HG02759 (cell line): ENCODE results near the gene HACD4.

Experiments used
- ATAC-seq: cut with Tn5 transposase; IDR thresholded peaks from one replicate; pipeline ENCODE4 v1.9.1; 2021; ENCODE audit warnings: mild to moderate bottlenecking, moderate library complexity; ENCODE audit not compliant: unreplicated experiment

The HACD4 gene, protein sequence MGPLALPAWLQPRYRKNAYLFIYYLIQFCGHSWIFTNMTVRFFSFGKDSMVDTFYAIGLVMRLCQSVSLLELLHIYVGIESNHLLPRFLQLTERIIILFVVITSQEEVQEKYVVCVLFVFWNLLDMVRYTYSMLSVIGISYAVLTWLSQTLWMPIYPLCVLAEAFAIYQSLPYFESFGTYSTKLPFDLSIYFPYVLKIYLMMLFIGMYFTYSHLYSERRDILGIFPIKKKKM

DNA sequence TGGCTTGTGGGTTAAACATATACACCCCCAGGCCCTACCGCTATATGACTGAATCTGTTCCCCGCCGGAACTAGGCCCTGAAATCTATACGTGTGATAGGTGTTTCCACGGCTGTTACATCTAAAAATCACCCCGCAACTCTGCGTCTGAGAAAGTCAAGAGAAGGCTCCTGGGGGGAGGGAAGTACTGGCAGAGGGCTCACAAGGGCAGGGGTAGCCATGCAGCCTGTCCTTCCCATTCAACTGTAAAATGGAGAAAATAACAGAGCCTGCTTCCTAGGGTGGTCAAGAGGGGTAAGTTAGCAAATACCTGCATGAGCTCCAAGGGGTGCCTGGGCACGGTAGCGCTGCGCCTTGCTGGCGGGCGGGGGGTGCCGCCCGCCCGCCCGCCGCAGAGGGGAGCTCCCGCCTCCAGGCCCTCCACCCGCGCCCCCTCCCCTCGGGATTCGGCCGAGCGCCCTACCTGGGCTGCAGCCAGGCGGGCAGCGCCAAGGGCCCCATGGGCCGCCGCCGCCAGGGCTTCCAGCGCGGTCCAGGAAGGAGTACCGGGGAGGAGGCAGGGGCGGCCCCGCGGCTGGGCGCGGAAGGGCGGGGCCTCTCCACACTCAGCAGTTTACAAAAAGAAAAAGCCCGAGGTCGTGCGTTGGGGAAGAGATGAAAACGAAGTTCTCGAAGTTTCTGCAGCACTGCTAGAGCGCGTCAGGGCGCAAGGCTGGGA, at the start of gene HACD4:
TSS of gene HACD4 (minus strand) at position 550 of the 717 bp plus-strand sequence. CDS start at position 500, 50 bp downstream.
- ATAC-seq: peak; percentile 78

DNA sequence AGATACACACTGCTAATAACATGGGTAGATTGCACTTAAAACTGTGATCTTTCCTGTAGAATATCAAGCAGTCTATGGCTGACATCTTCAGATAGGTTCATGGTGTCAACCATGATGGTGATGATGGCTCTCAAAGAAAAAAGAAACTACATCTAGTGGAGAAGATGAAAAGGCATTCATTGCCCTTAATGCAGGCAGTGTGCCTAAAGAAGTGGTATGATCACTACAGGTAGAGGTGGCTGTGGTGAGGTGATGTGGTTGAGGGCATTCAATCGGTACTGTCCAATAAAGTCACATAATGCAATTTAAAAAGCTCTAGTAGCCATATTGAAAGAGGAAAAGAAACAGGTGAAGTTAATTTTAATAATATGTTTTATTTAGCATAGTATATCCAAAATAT, 49.4 kb upstream of the HACD4 start:
- no peak for ATAC-seq

DNA sequence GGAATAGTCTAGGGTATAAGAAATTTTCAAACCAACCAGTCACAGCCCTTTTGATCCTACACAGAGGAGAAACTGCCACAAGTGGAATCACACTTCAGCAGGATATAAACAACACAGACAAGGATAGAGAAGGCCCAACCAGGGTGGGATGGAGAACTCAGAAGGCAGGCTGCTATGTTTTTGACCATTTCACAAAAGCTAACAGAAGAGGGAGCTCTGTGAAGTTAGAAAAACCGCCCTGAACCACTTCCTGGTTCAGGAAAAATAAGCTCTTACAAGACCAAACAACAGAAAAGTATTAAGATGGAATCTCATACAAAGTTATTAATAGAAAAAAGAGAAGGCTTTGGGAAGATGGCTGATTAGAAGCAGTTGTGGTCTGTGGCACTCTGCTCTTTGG, 47.3 kb upstream of the HACD4 start:
- ATAC-seq: no peak

GRCh38 chr9:21077781-21078180, 46.3 kb upstream of the HACD4 start, which contains the start of gene IFNB1:
IFNB1 (minus strand) TSS chr9:21077942; CDS start chr9:21077869, 73 bp downstream.
- ATAC-seq: no peak

DNA sequence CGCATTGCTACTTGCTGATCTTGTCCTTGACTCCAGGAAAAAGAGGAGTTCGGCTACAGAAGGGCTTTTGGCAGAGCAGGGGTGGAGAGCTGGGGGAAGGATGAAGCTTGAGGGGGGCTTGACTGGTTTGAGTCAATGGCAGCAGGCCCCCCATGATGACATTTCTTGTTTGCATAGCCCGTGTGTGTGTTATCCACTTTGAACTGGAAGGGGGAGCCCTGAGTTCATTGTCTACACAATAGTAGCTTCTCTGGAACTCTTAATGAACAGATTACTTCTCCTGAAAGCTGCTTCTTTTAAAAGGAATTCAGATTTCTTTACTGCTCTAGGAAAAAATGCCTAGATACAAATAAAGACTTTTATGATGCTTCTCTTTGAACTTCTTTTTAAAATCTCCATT, 44.0 kb upstream of the HACD4 start:
- no peak for ATAC-seq

- no peak for ATAC-seq
Observed at GRCh38 chr9:21070906-21071305, 39.5 kb upstream of the HACD4 start.

GRCh38 chr9:21070171-21070571, 38.7 kb upstream of the HACD4 start:
- no peak for ATAC-seq

GRCh38 chr9:21060919-21061561, 29.6 kb upstream of the HACD4 start:
- ATAC-seq: no peak

GRCh38 chr9:21056931-21057330, 25.5 kb upstream of the HACD4 start:
- ATAC-seq: no peak

GRCh38 chr9:21053851-21054250, 22.4 kb upstream of the HACD4 start:
- no peak for ATAC-seq

DNA sequence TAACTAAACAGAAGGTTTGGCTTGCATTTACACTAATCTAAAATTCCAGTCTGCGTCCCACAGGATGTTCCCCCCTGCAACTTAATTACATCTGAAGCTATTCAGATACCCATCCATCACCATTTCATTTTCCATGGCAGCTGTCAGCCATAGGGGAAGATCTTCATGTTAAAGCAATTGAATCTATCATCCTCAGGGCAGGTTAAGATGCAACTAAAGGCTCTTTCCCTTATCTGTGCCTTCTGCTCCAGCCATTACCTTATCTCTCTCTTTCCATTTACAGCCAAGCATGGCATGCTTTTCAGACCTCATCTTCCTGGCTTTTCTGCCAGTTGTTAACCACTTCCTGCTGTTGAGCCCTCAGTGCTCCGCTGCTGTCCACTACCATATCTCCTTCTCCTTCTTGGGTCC, 15.8 kb upstream of the HACD4 start:
- ATAC-seq: no peak

- ATAC-seq: no peak
Observed at GRCh38 chr9:21043841-21044240, 12.4 kb upstream of the HACD4 start.

GRCh38 chr9:21042466-21042865, 11.0 kb upstream of the HACD4 start:
- ATAC-seq: no peak

DNA sequence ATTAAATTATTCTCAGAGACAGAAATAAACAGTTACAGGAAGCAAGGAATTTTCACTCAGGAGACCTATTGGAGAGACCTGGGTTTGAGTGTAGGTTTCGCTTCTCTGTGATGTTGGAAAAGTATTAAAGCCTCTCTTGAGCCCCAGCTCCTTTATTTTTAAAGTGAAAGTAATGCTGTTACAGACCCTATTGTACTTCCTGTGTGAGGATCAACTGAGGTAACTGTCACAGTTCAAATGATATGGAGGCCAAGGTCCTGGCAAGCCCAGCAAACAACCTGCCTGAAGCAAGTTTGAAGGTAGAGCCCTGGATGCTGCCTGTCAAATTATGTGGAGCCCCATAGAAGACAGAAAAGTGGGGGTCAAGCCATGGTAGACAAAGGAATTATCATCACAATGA, 7.9 kb upstream of the HACD4 start:
- no peak for ATAC-seq

DNA sequence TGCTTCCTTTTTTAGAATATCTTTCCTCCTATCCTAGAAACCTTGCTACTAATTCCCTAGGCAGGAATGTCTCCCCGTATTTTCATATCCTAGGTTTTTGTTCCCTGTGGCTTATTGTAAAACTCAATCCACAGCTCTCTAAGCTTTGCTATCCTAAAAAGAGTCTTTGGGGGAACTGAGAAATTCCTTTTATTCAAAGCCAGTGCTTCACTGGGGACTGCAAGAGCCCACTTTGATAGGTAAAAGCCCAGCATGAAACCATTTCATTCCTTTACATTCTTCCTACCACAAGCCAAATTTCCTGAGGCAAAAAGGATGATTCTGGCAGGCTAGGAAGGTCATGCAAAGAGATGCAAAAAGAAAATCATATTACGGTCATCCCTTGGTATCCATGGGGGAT, 5.8 kb upstream of the HACD4 start:
- no peak for ATAC-seq

DNA sequence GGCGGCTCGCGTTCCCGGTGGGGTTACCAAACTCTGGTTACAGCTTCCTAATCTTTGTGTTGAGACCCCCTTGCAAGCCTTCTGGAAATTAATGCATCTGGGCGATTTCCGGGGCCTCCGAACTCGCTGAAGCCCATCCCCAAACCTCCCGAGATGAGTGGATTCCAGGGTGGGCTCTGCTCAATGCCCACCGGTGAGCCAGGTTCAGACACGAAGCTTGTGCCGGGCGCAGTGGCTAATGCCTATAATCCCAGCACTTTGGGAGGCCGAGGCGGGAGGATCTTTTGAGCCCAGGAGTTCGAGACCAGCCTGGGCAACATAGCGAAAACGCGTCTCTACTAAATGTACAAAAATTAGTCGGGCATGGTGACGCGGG, 356 bp upstream of the HACD4 start:
- ATAC-seq: no peak

DNA sequence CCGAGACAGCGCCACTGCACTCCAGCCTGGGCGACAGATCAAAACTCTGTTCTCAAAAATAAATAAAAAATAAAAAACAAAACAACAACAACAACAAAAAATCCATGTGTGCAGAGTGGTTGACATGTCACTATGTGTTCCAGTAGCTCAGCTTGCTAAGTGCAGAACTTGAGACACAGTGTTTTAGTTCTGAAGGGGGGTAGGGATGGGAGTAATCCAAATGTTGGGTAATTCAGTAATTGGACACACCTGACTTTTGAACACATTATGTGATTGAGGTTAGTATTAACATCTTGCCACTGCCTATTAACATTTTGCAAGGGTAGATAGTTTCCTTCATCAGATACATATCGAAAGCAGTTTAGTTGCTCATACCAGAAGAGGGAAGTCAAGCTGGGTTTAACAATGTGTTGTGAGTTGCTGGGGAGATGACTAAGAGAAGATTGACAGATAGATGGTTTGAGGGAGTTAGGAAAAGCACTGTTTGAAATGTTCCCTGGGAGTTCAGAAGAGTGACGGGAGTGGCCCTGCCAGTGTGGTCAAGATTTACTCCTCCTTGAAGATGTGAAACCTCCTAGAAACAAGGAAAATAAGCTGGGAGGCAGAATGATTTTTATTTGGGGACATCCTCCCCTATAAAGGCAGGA, 928 bp downstream of the HACD4 start:
- ATAC-seq: peak; percentile 81

- ATAC-seq: no peak
Observed at GRCh38 chr9:21029661-21030060, 1.8 kb downstream of the HACD4 start.

DNA sequence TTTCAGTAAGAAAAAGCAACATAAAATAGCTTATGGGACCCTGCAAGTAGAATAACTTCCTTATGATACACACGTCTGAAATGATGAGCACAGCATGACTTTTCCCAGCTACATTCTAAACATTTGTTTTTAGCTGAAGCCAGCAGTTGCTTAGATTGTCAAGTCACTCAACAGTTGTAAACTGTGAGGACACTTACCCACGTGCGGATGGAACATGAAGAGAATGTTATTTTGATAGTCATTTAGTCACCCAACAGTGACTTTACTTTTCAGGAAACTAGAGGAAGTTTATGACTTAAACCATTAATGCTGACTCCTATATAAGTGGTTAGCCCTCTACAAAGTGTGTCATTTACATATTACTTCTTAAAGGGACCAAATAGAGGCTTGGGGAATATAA, 3.0 kb downstream of the HACD4 start:
- ATAC-seq: no peak

DNA sequence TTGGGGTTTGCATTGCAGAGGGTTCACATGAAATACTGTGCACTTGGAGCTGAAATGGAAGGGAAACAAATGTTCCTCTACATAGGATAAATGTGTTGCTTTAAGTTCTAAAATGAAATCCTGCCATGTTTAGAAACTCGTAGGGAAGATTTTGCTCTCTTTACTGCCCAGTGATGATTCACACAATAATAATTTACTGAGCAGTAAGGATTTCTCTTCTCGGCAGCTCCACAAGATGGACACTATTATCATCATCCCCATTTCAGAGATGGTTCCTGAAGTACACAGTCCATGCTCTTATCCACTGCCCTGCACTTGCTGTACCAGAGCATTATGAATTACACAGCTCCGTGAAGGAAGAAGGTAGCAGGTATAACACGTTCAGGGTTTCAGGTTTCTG, 4.1 kb downstream of the HACD4 start:
- ATAC-seq: no peak

- no peak for ATAC-seq
Observed at GRCh38 chr9:21023861-21024260, 7.6 kb downstream of the HACD4 start.

DNA sequence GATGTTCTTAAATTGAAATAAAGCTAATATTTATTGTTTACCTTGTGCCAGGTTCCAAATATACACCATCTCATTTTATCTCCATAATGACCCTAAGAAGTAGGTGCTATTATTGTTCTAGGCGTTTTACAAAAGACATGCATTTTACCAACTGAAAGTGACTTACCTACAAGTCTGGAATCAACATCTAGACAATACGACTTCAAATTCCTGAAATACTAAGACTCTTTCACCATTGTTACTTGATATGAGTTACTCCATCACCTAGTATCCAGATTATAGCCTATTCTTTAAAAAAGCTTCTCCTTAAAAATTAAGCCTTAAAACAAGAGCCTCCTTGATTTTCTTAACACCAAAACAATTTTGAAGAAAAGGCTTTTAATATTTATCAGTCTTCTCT, 13.3 kb downstream of the HACD4 start:
- ATAC-seq: no peak
